HepG2 (cell line): ENCODE data around the gene RABL2B. TPM values are rescaled to one million over a fixed set of nuclear protein-coding genes. Genes with fewer than 3 reads are reported as not detected.
A peak's percentile ranks its signal among the peaks of the same experiment; 100 is the strongest.

Source experiments
- ATAC-seq: fragments of 200-7000 bp; cut with Tn5 transposase; 3 replicates; pipeline ENCODE4 v1.9.1; 2020; ENCODE audit warnings: mild to moderate bottlenecking, moderate library complexity
- BruUV-seq: library from RNA; stranded (reverse); fragments of 400-500 nt; replicated peaks from 2 replicates; lab custom pipeline; 2021; lab: Mats Ljungman, UMichigan
- CTCF ChIA-PET: fragments of 300-600 bp; formaldehyde crosslinking; extraction: SDS; loops from one replicate; lab custom pipeline; 2021; ENCODE audit warnings: low total read pairs, inconsistent platforms, low intra/inter-chr PET ratio; lab: Yijun Ruan, JAX
- POLR2A ChIA-PET: fragments of 350-600 bp; sonication (Branson Sonifier 250); formaldehyde crosslinking; loops from one replicate; lab custom pipeline; 2020; ENCODE audit warnings: antibody characterized with exemption, inconsistent platforms; lab: Yijun Ruan, JAX
- DNase-seq: peaks from one replicate; pipeline ENCODE4 v3.0.0-alpha.2; 2015; ENCODE audit warnings: low spot score
- FAIRE-seq: peaks from 3 replicates; lab custom pipeline; 2011; peaks lifted over from hg19 to GRCh38; lab: Jason Lieb, UNC
- H2AFZ ChIP-seq: one replicate; pipeline ENCODE4 v1.6.1; 2011; ENCODE audit warnings: low read length, inconsistent platforms
- H3K27ac ChIP-seq: fragments of 300-600 bp; 3 replicates; pipeline ENCODE4 v1.8.0; 2011; ENCODE audit warnings: mixed run types, mild to moderate bottlenecking, mixed read lengths, low read length, inconsistent platforms; ENCODE audit not compliant: insufficient read depth; ENCODE audit errors: extremely low read length
- H3K27me3 ChIP-seq, 2 experiments: fragments of 200-600 bp in 1 of 2; 2 replicates in 1 of 2; 3 replicates in 1 of 2; pipeline versions ENCODE4 v1.6.0 to v1.8.0; 2011; ENCODE audit warnings: low read length in 2 of 2, mild to moderate bottlenecking in 2 of 2, moderate library complexity in 2 of 2, inconsistent platforms in 1 of 2; ENCODE audit not compliant: insufficient read depth in 2 of 2, control insufficient read depth in 1 of 2
- H3K36me3 ChIP-seq, 2 experiments: fragments of 200-600 bp in 1 of 2; replicated peaks in 1 of 2; 2 replicates in 1 of 2; 3 replicates in 1 of 2; pipeline versions ENCODE4 v1.5.1 to v1.8.0; 2011; ENCODE audit warnings: low read length in 2 of 2, inconsistent platforms in 1 of 2; ENCODE audit not compliant: insufficient read depth in 2 of 2, control insufficient read depth in 1 of 2
- H3K4me1 ChIP-seq: 2 replicates; pipeline ENCODE4 v1.5.1; 2012; ENCODE audit warnings: low read length, inconsistent platforms; ENCODE audit not compliant: insufficient read depth
- H3K4me2 ChIP-seq: 2 replicates; pipeline ENCODE4 v1.6.0; 2011; ENCODE audit warnings: low read depth, low read length, inconsistent platforms
- H3K4me3 ChIP-seq, 3 experiments: fragments of 200-600 bp in 1 of 3; sonication (generic), shearing (Covaris generic) in 1 of 3; replicated peaks in 1 of 3; 2 replicates each; pipeline ENCODE4 v1.5.1; 2011 to 2016; ENCODE audit warnings: low read length in 3 of 3, inconsistent platforms in 2 of 3, low read depth in 2 of 3, mild to moderate bottlenecking in 2 of 3, control low read depth in 1 of 3, mixed read lengths in 1 of 3; ENCODE audit not compliant: insufficient read depth in 1 of 3
- H3K79me2 ChIP-seq: one replicate; pipeline ENCODE4 v1.6.1; 2011; ENCODE audit warnings: low read length, inconsistent platforms; ENCODE audit not compliant: insufficient read depth
- H3K9ac ChIP-seq: 2 replicates; pipeline ENCODE4 v1.6.0; 2011; ENCODE audit warnings: mild to moderate bottlenecking, low read depth, low read length, inconsistent platforms; ENCODE audit not compliant: insufficient read depth
- H3K9me3 ChIP-seq: 2 replicates; pipeline ENCODE4 v1.5.1; 2012; ENCODE audit warnings: mild to moderate bottlenecking, low read length
- H4K20me1 ChIP-seq: 2 replicates; pipeline ENCODE4 v1.6.0; 2011; ENCODE audit warnings: inconsistent platforms, mild to moderate bottlenecking, low read length, moderate library complexity; ENCODE audit not compliant: insufficient read depth
- BATF2 ChIP-seq: sonication (generic); formaldehyde crosslinking; IDR thresholded peaks from 2 replicates; pipeline ENCODE4 v1.8.0; 2022; ENCODE audit warnings: mild to moderate bottlenecking, missing genetic modification reagents, moderate library complexity
- EZH2 ChIP-seq: conservative IDR thresholded peaks from 2 replicates; pipeline ENCODE4 v1.6.1; 2012; ENCODE audit warnings: mild to moderate bottlenecking, low read depth, low read length, moderate library complexity
- HMG20A ChIP-seq: IDR thresholded peaks from 2 replicates; pipeline ENCODE4 v1.6.1; 2016; ENCODE audit warnings: borderline replicate concordance
- KAT7 ChIP-seq: IDR thresholded peaks from 2 replicates; pipeline ENCODE4 v1.6.1; 2018; ENCODE audit warnings: borderline replicate concordance, missing compliant biosample characterization
- NR1H2 ChIP-seq: sonication (generic); formaldehyde crosslinking; IDR thresholded peaks from 2 replicates; pipeline ENCODE4 v1.8.1; 2022; ENCODE audit warnings: low read depth, missing genetic modification reagents, borderline replicate concordance
- POLR2AphosphoS5 ChIP-seq: IDR thresholded peaks from 2 replicates; pipeline ENCODE4 v1.6.1; 2012; ENCODE audit warnings: low read depth, low read length
- RAD21 ChIP-seq: fragments of 450-650 bp; formaldehyde crosslinking; IDR thresholded peaks from 2 replicates; pipeline ENCODE4 v1.5.0; 2020; ENCODE audit warnings: mild to moderate bottlenecking
- RAD51 ChIP-seq: fragments of 450-650 bp; IDR thresholded peaks from 2 replicates; pipeline ENCODE4 v1.6.1; 2016; ENCODE audit warnings: borderline replicate concordance
- USF2 ChIP-seq, 2 experiments: sonication (generic) in 1 of 2; formaldehyde crosslinking in 1 of 2; IDR thresholded peaks; 2 replicates each; pipeline versions ENCODE4 v1.5.1 to v1.6.1; 2011 to 2020; ENCODE audit warnings: borderline replicate concordance in 1 of 2, low read depth in 1 of 2, low read length in 1 of 2, mild to moderate bottlenecking in 1 of 2, missing genetic modification reagents in 1 of 2, moderate library complexity in 1 of 2
- ZBTB42 ChIP-seq: sonication (generic); formaldehyde crosslinking; IDR thresholded peaks from 2 replicates; pipeline ENCODE4 v1.5.0; 2020; ENCODE audit warnings: mild to moderate bottlenecking, missing genetic modification reagents
- ZNF768 ChIP-seq: sonication (generic); formaldehyde crosslinking; IDR thresholded peaks from 2 replicates; pipeline ENCODE4 v1.4.0; 2020; ENCODE audit warnings: missing genetic modification reagents
- WGBS: methylation state at CpG from one replicate; pipeline ENCODE4 v1.1.6; 2017; ENCODE audit warnings: low lambda C conversion rate; 5-methylcytosine and 5-hydroxymethylcytosine counted together
- in situ Hi-C: cut with HindIII; loops from 2 replicates; pipeline ENCODE4 v1.10.0; 2017; ENCODE audit warnings: low pct_unique_long_range_greater_than_20kb; ENCODE audit not compliant: extremely low pct_ligation_motif_present
- intact Hi-C: fragments of 100-400 bp; cut with micrococcal nuclease; formaldehyde crosslinking; loops from one replicate; pipeline ENCODE4 v1.10.0; 2022; ENCODE audit not compliant: unreplicated experiment
- polyA plus RNA-seq, 8 experiments: library from polyadenylated mRNA; depleted of rRNA in 3 of 8; stranded (reverse) in 7 of 8; unstranded in 1 of 8; fragments of >200 nt; fragmentation: Illumina TruSeq in 4 of 8; extraction: Trizol in 4 of 8; gene quantifications; 2 replicates each; pipeline versions ENCODE4 v1.2.1 to v1.2.3, GENCODE V29; 2011 to 2016; ENCODE audit warnings: low read depth in 4 of 8, missing spikeins in 1 of 8, mixed read lengths in 1 of 8; ENCODE audit not compliant: insufficient read depth in 1 of 8
- total RNA-seq, 5 experiments: library from RNA; depleted of rRNA; stranded (reverse); fragments of >200 nt; fragmentation: Illumina TruSeq; extraction: Trizol; gene quantifications; 2 replicates each; pipeline ENCODE4 v1.2.3, GENCODE V29; 2016; ENCODE audit warnings: low read depth in 1 of 5

Gene RABL2B
- total and polyA plus RNA-seq, 2 of the 13 experiments (the other 11 are each of a cell fraction or from before 2014, with no cell fraction given), result 8.0 to 27.9 TPM

- H3K9ac ChIP-seq, result no peak overlapping the region
- H3K4me2 ChIP-seq, result no peak overlapping the region
- TF ChIP-seq RAD21 (CRISPR knock-in tag), result no peak
- no peak for TF ChIP-seq NR1H2 (CRISPR knock-in tag)
- TF ChIP-seq RAD51, result peak; percentile 60; the same call in 1 of the 2 replicates
- no peak for TF ChIP-seq KAT7 (CRISPR knock-in tag)
- peak; percentile 47; the same call in 1 of the 2 replicates for TF ChIP-seq USF2 (IDR thresholded peaks at IDR 0.05; ENCODE audit: low read depth, low read length)
- no peak for TF ChIP-seq USF2 (CRISPR knock-in tag; IDR thresholded peaks at IDR 0.05; ENCODE audit: borderline replicate concordance)
- no peak for TF ChIP-seq HMG20A
- TF ChIP-seq, all 625 proteins: peak for 2
- no peaks in the 10 kb centered on the region for H3K36me3 ChIP-seq
- H3K4me1 ChIP-seq, result no peaks in the 10 kb centered on the region
- H3K27me3 ChIP-seq, result peaks cover 0 to 6% of the 10 kb centered on the region in 2 experiments; a peak in 2 of 5 replicates
- ChIA-PET POLR2A (no interaction called here), CTCF (no interaction called here)
- H3K79me2 ChIP-seq, result no peaks in the 10 kb centered on the region
- DNase-seq (no peak), ATAC-seq (no peak), FAIRE-seq (no peak)
- no TSS peak for BruUV-seq
- in situ Hi-C loops, result no loop called here
- intact Hi-C loops, result no loop called here
- no peaks in the 10 kb centered on the region for H4K20me1 ChIP-seq
- H3K4me3 ChIP-seq, result no peak overlapping the region
- no peak overlapping the region for H2AFZ ChIP-seq
- H3K27ac ChIP-seq, result no peak overlapping the region
- no peaks in the 10 kb centered on the region for H3K9me3 ChIP-seq
- no CpG with 5 or more reads among the region's 12 CpGs for WGBS
These were observed 43.5 kb downstream of the RABL2B start for GRCh38 chr22:50739894-50740293.

GRCh38 chr22:50739279-50739691 is 44.2 kb downstream of the RABL2B start:
- FAIRE-seq (no peak), DNase-seq (no peak), ATAC-seq (no peak; the same call in 2 of the 3 replicates)
- no TSS peak for BruUV-seq
- H2AFZ ChIP-seq, result no peak overlapping the region
- no peak overlapping the region for H3K9ac ChIP-seq
- in situ Hi-C loops, result no loop called here
- intact Hi-C loops, result no loop called here
- peaks cover 0 to 6% of the 10 kb centered on the region in 2 experiments; a peak in 2 of 5 replicates for H3K27me3 ChIP-seq
- WGBS, result 43% methylated on average over 8 of the region's 17 CpGs
- no peaks in the 10 kb centered on the region for H3K9me3 ChIP-seq
- H3K79me2 ChIP-seq, result no peaks in the 10 kb centered on the region
- CTCF ChIA-PET, result no interaction called here
- H3K27ac ChIP-seq, result no peak overlapping the region
- no peaks in the 10 kb centered on the region for H3K36me3 ChIP-seq
- H3K4me2 ChIP-seq, result no peak overlapping the region
- no peak overlapping the region for H3K4me3 ChIP-seq
- no peaks in the 10 kb centered on the region for H4K20me1 ChIP-seq
- no peaks in the 10 kb centered on the region for H3K4me1 ChIP-seq
- POLR2A ChIA-PET, result no interaction called here
- TF ChIP-seq EZH2 (no peak), POLR2AphosphoS5 (no peak), BATF2 (CRISPR knock-in tag) (no peak), ZBTB42 (no peak), ZNF768 (CRISPR knock-in tag) (peak; percentile 21; the same call in 1 of the 2 replicates)
